Measurements from ENCODE around the gene PARM1. TPM values are rescaled to one million over a fixed set of nuclear protein-coding genes. Genes with fewer than 3 reads are reported as not detected.

PARM1 gene
- total and polyA plus RNA-seq, 2 donors (not counting 1 experiment from before 2014, with no cell fraction given), result 7.8 to 10.4 TPM

DNA sequence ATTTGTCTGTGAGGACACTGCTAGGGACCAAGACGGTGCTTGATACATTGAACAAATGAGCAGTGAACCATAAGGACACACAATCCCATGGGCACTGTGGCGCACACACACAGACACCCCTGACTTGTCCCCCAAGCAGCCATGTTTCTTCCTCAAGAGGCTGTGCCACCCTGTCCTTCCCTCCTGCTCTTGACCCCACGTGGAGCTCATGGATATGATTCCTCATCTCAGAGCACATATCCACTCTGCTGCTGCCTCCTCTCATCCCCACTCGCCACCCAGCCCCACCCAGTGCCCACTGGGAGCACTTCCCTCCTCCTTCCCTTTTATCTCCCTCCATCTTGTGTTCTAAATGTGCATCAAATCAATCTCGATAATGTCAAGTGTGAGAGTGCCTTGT lies 102.4 kb downstream of the PARM1 start:
- H3K4me3 Mint-ChIP-seq, result peak overlapping the region; percentile 20

DNA sequence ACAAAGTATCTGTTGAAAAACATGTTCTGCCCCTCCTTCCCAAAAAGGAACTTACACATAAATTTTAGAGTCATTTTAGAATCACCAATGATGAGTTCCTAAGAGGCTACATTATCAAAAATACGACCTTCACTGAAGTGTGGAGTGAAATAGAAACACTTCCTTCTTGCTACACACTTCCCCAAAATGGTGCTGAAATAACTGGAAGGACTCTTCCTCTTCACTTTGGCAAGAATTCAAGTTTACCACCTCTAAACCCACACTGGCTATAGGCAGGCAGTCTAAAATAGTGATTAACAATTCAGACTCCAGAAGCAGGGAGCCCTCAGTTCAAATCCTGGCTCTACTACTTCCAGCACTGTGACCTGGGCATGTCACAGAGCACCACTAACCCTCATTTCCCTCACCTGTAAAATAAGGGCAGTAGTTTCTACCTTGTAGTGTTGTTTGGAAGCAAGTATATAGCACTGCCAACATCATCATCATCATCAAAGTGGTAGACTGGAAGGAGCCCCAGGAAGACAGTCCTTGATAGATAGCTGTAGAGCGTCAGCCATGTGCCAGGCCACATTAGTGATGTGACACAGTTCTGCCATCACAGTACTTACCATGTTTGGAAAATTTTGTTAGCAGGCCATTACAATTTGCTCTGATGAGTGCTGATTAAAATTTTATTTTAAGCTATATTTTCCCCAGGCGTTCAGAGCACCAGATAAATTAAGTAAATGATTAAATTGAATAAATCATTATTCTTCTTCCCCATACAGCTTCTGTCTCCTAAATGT lies 103.3 kb downstream of the PARM1 start:
- intact Hi-C loops (cut with micrococcal nuclease), result no loop called here
- Mint-ChIP-seq H3K27me3 (no peaks in the 10 kb centered on the region), H3K4me3 (peak overlapping the region; percentile 12), H3K27ac (peak overlapping the region; percentile 5), H3K4me1 (peaks cover 35% of the 10 kb centered on the region), H3K9me3 (ENCODE audit: insufficient read depth) (no peaks in the 10 kb centered on the region)
- ATAC-seq (ENCODE audit: low read depth) (peak; percentile 47), DNase-seq (peak; percentile 56)
- POLR2A ChIA-PET, result no interaction called here
- CTCF ChIA-PET, result no interaction called here
- TF ChIP-seq EZH2 (IDR thresholded peaks at IDR 0.05; ENCODE audit: borderline replicate concordance, insufficient read depth, low read depth, low read length, poor library complexity, severe bottlenecking), result no peak
- no peak overlapping the region for H3K4me3 ChIP-seq (ENCODE audit: control extremely low read depth in 1 of 5, extremely low read depth in 1 of 5, insufficient read depth in 1 of 5, low read depth in 2 of 5, low read length in 4 of 5)
- no CpG with 5 or more reads among the region's 3 CpGs for WGBS (ENCODE audit: insufficient coverage)
- peak overlapping the region; percentile 34 for H3K4me2 ChIP-seq (replicated peaks; ENCODE audit: low read depth, low read length, poor library complexity, severe bottlenecking)
- no peaks in the 10 kb centered on the region for H3K36me3 ChIP-seq (replicated peaks in 1 of 2; ENCODE audit: control extremely low read depth in 1 of 2, control insufficient read depth in 1 of 2, extremely low read depth in 1 of 2, insufficient read depth in 2 of 2, low read length in 1 of 2)
- H3K9ac ChIP-seq (ENCODE audit: low read length), result no peak overlapping the region
- peak overlapping the region in 1 of 2 donors; percentile 40 for H3K27ac ChIP-seq (ENCODE audit: low read length in 2 of 2)
- H3K4me1 ChIP-seq (ENCODE audit: control insufficient read depth in 2 of 2, insufficient read depth in 2 of 2, low read length in 2 of 2), result peaks cover 28 to 31% of the 10 kb centered on the region in 2 donors
- peaks cover 0 to 4% (median 2%) of the 10 kb centered on the region in 3 donors for H3K9me3 ChIP-seq (ENCODE audit: control extremely low read depth in 1 of 3, control insufficient read depth in 2 of 3, insufficient read depth in 1 of 3, low read length in 2 of 3)
- no peaks in the 10 kb centered on the region for H3K79me2 ChIP-seq (ENCODE audit: control insufficient read depth, insufficient read depth, low read length)
- H3K27me3 ChIP-seq (replicated peaks in 1 of 4; ENCODE audit: control extremely low read depth in 1 of 4, control insufficient read depth in 3 of 4, insufficient read depth in 4 of 4, low read length in 3 of 4), result no peaks in the 10 kb centered on the region
- no peaks in the 10 kb centered on the region for H4K20me1 ChIP-seq (ENCODE audit: control insufficient read depth, insufficient read depth, low read length, poor library complexity, severe bottlenecking)
- H2AFZ ChIP-seq (ENCODE audit: insufficient read depth, low read depth, low read length, poor library complexity, severe bottlenecking), result peak overlapping the region; percentile 6

More for the DNA sequence above, 102.4 kb downstream of the PARM1 start:
- POLR2A ChIA-PET, result no interaction called here
- DNase-seq (no peak), ATAC-seq (ENCODE audit: low read depth) (no peak)
- no peaks in the 10 kb centered on the region for H3K27me3 ChIP-seq (replicated peaks in 1 of 4; ENCODE audit: control extremely low read depth in 1 of 4, control insufficient read depth in 3 of 4, insufficient read depth in 4 of 4, low read length in 3 of 4)
- peak overlapping the region in 1 of 2 donors; percentile 40 for H3K27ac ChIP-seq (ENCODE audit: low read length in 2 of 2)
- H4K20me1 ChIP-seq (ENCODE audit: control insufficient read depth, insufficient read depth, low read length, poor library complexity, severe bottlenecking), result no peaks in the 10 kb centered on the region
- Mint-ChIP-seq H3K27ac (no peak overlapping the region), H3K27me3 (no peaks in the 10 kb centered on the region), H3K4me1 (peaks cover 41% of the 10 kb centered on the region), H3K9me3 (ENCODE audit: insufficient read depth) (no peaks in the 10 kb centered on the region)
- 88% methylated on average over 4 of the region's 5 CpGs for WGBS (ENCODE audit: insufficient coverage)
- no peaks in the 10 kb centered on the region for H3K79me2 ChIP-seq (ENCODE audit: control insufficient read depth, insufficient read depth, low read length)
- H3K9me3 ChIP-seq (ENCODE audit: control extremely low read depth in 1 of 3, control insufficient read depth in 2 of 3, insufficient read depth in 1 of 3, low read length in 2 of 3), result peaks cover 0 to 4% (median 0%) of the 10 kb centered on the region in 3 donors
- H3K9ac ChIP-seq (ENCODE audit: low read length), result no peak overlapping the region
- H2AFZ ChIP-seq (ENCODE audit: insufficient read depth, low read depth, low read length, poor library complexity, severe bottlenecking), result no peak overlapping the region
- no peak for TF ChIP-seq EZH2 (IDR thresholded peaks at IDR 0.05; ENCODE audit: borderline replicate concordance, insufficient read depth, low read depth, low read length, poor library complexity, severe bottlenecking)
- TF ChIP-seq, protein P1, sequence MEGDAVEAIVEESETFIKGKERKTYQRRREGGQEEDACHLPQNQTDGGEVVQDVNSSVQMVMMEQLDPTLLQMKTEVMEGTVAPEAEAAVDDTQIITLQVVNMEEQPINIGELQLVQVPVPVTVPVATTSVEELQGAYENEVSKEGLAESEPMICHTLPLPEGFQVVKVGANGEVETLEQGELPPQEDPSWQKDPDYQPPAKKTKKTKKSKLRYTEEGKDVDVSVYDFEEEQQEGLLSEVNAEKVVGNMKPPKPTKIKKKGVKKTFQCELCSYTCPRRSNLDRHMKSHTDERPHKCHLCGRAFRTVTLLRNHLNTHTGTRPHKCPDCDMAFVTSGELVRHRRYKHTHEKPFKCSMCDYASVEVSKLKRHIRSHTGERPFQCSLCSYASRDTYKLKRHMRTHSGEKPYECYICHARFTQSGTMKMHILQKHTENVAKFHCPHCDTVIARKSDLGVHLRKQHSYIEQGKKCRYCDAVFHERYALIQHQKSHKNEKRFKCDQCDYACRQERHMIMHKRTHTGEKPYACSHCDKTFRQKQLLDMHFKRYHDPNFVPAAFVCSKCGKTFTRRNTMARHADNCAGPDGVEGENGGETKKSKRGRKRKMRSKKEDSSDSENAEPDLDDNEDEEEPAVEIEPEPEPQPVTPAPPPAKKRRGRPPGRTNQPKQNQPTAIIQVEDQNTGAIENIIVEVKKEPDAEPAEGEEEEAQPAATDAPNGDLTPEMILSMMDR (IDR thresholded peaks at IDR 0.05), result no peak
- peaks cover 38 to 39% of the 10 kb centered on the region in 2 donors for H3K4me1 ChIP-seq (ENCODE audit: control insufficient read depth in 2 of 2, insufficient read depth in 2 of 2, low read length in 2 of 2)
- no peaks in the 10 kb centered on the region for H3K36me3 ChIP-seq (replicated peaks in 1 of 2; ENCODE audit: control extremely low read depth in 1 of 2, control insufficient read depth in 1 of 2, extremely low read depth in 1 of 2, insufficient read depth in 2 of 2, low read length in 1 of 2)
- CTCF ChIA-PET, result no interaction called here
- no peak overlapping the region for H3K4me3 ChIP-seq (ENCODE audit: control extremely low read depth in 1 of 5, extremely low read depth in 1 of 5, insufficient read depth in 1 of 5, low read depth in 2 of 5, low read length in 4 of 5)
- peak overlapping the region; percentile 34 for H3K4me2 ChIP-seq (replicated peaks; ENCODE audit: low read depth, low read length, poor library complexity, severe bottlenecking)
- intact Hi-C loops (cut with micrococcal nuclease), result no loop called here
